HG02610 (cell line): ENCODE data around the gene PHETA2.
"Not testable (repeated sequence)": the region's sequence is repeated elsewhere in the genome, so short reads cannot be mapped to it uniquely, and the experiment has no call there.

Experiments used
- ATAC-seq: cut with Tn5 transposase; IDR thresholded peaks from one replicate; pipeline ENCODE4 v1.9.1; 2021; ENCODE audit warnings: mild to moderate bottlenecking, moderate library complexity; ENCODE audit not compliant: unreplicated experiment

PHETA2 gene

DNA sequence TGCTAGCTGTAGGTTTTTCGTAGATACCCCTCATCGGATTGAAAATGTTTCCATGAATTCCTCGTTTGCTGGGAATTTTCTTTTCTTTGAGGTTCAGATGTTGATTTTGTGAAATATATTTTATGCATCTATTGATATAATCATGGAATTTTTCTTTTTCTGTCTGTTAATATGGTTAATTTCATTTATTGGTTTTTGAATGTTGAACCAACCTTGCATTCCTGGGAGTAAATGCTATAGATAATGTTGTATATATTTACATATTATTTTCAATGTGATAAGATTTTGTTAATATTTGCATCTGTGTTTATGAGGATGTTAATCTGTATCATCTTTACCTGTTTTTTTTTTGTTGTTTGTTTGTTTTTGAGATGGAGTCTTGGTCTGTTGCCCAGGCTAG lies 27.2 kb downstream of the PHETA2 start:
- no peak for ATAC-seq

- ATAC-seq: not testable (repeated sequence)
Measured at GRCh38 chr22:42104332-42104860, 30.3 kb downstream of the PHETA2 start.

DNA sequence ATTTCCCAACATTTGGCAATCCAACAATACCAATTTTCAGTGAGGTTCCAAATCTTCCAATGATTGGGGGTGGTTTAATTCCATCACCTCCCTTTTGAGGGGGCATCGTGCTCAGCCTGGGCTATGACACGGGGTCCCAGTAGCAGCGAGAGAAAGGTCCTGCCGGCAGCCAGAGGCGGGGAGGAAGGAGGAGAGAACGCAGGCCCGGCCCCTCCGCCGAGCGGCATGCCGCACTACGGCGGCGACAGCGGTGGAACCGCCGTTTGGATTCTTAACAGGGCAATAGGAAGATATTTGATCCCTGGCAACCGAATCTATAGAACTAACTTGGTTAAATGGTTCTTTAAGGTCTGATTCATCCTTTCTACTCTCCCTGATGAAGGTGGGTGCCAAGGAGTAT lies 34.8 kb downstream of the PHETA2 start:
- ATAC-seq: no peak

- no peak for ATAC-seq
Measured at GRCh38 chr22:42111798-42112197, 37.8 kb downstream of the PHETA2 start.

GRCh38 chr22:42112793-42113192 lies 38.7 kb downstream of the PHETA2 start:
- ATAC-seq: not testable (repeated sequence)

- ATAC-seq: no peak
Measured at GRCh38 chr22:42114721-42115120, 40.7 kb downstream of the PHETA2 start.

- not testable (repeated sequence) for ATAC-seq
Measured at GRCh38 chr22:42115420-42115830, 41.4 kb downstream of the PHETA2 start.

- no peak for ATAC-seq
Measured at GRCh38 chr22:42116848-42117424, 42.9 kb downstream of the PHETA2 start.

- not testable (repeated sequence) for ATAC-seq
Measured at GRCh38 chr22:42120231-42121021, 46.4 kb downstream of the PHETA2 start.

DNA sequence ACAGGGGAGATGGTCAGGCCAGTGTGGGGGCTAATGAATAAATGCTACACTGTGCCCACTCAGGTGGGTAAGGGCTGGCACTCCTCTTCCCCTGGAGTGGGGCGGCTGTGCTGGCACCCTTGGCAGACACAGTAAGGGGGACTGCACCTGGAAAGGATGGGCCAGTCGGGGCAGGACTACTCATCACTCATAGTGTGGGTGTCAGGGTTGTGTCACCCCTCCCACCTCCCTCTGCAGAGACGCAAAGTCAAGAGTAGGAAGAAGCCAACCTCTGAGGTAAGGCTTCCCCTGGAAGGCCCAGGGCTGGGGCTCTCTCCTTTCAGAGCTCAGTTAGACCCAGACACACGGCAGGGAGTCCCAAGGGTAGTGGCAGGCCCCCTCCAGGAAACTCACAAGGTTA lies 49.5 kb downstream of the PHETA2 start:
- ATAC-seq: not testable (repeated sequence)

- ATAC-seq: no peak
Measured at GRCh38 chr22:42127606-42128005, 53.6 kb downstream of the PHETA2 start.

- not testable (repeated sequence) for ATAC-seq
Measured at GRCh38 chr22:42128007-42128406, 54.0 kb downstream of the PHETA2 start.
